ENCODE measurements around the gene ALDH8A1. TPM values are rescaled to one million over a fixed set of nuclear protein-coding genes. Genes with fewer than 3 reads are reported as not detected.

The ALDH8A1 gene
- total and polyA plus RNA-seq, 2 of the 13 experiments (the other 11 are each of a cell fraction or from before 2014, with no cell fraction given), result 1.1 to 3.4 TPM

- H3K4me1 ChIP-seq (ENCODE audit: insufficient read depth, low read length), result no peaks in the 10 kb centered on the region
- ATAC-seq (no peak), DNase-seq (ENCODE audit: low spot score) (no peak), FAIRE-seq (no peak)
- H3K9ac ChIP-seq (ENCODE audit: insufficient read depth, low read depth, low read length), result no peak overlapping the region
- no peak overlapping the region for H2AFZ ChIP-seq (ENCODE audit: low read length)
- H3K4me2 ChIP-seq (ENCODE audit: low read depth, low read length), result no peak overlapping the region
- no peak overlapping the region for H3K27ac ChIP-seq (ENCODE audit: extremely low read length, insufficient read depth, low read length)
- POLR2A ChIA-PET, result no interaction called here
- H3K79me2 ChIP-seq (ENCODE audit: insufficient read depth, low read length), result no peaks in the 10 kb centered on the region
- BruUV-seq (replicated peaks), result no TSS peak
- no peak for TF ChIP-seq ZNF296 (CRISPR knock-in tag; conservative IDR thresholded peaks at IDR 0.05)
- no peak for TF ChIP-seq TGIF2 (CRISPR knock-in tag; IDR thresholded peaks at IDR 0.05)
- TF ChIP-seq ZBTB39 (CRISPR knock-in tag; IDR thresholded peaks at IDR 0.05), result no peak
- TF ChIP-seq IRX3 (CRISPR knock-in tag; IDR thresholded peaks at IDR 0.05; ENCODE audit: borderline replicate concordance, low read depth), result no peak
- TF ChIP-seq CCDC6 (CRISPR knock-in tag; IDR thresholded peaks at IDR 0.05), result no peak
- H3K36me3 ChIP-seq (replicated peaks in 1 of 2; ENCODE audit: control insufficient read depth in 1 of 2, insufficient read depth in 2 of 2, low read length in 2 of 2), result no peaks in the 10 kb centered on the region
- no peaks in the 10 kb centered on the region for H3K9me3 ChIP-seq (ENCODE audit: low read length)
- no peaks in the 10 kb centered on the region for H4K20me1 ChIP-seq (ENCODE audit: insufficient read depth, low read length)
- intact Hi-C loops (cut with micrococcal nuclease; ENCODE audit: unreplicated experiment) (no loop called here), in situ Hi-C loops (cut with HindIII; ENCODE audit: extremely low pct_ligation_motif_present, low pct_unique_long_range_greater_than_20kb) (no loop called here)
- no peaks in the 10 kb centered on the region; a peak in 1 of 5 replicates for H3K27me3 ChIP-seq (ENCODE audit: control insufficient read depth in 1 of 2, insufficient read depth in 2 of 2, low read length in 2 of 2)
- no peak overlapping the region for H3K4me3 ChIP-seq (replicated peaks in 1 of 3; ENCODE audit: insufficient read depth in 1 of 3, low read depth in 2 of 3, low read length in 3 of 3)
- 68% methylated on average over 1 of the region's 1 CpG for WGBS (ENCODE audit: low lambda C conversion rate)
- CTCF ChIA-PET (ENCODE audit: low intra/inter-chr PET ratio, low total read pairs), result no interaction called here
Observed at GRCh38 chr6:134911547-134911946, 38.4 kb downstream of the ALDH8A1 start.

- BruUV-seq (replicated peaks), result no TSS peak
- Histone ChIP-seq H3K4me2 (ENCODE audit: low read depth, low read length) (no peak overlapping the region), H2AFZ (ENCODE audit: low read length) (no peak overlapping the region), H4K20me1 (ENCODE audit: insufficient read depth, low read length) (no peaks in the 10 kb centered on the region), H3K4me1 (ENCODE audit: insufficient read depth, low read length) (no peaks in the 10 kb centered on the region), H3K27me3 (ENCODE audit: control insufficient read depth in 1 of 2, insufficient read depth in 2 of 2, low read length in 2 of 2) (no peaks in the 10 kb centered on the region; a peak in 1 of 5 replicates), H3K9me3 (ENCODE audit: low read length) (no peaks in the 10 kb centered on the region), H3K4me3 (replicated peaks in 1 of 3; ENCODE audit: insufficient read depth in 1 of 3, low read depth in 2 of 3, low read length in 3 of 3) (no peak overlapping the region), H3K79me2 (ENCODE audit: insufficient read depth, low read length) (no peaks in the 10 kb centered on the region), H3K36me3 (replicated peaks in 1 of 2; ENCODE audit: control insufficient read depth in 1 of 2, insufficient read depth in 2 of 2, low read length in 2 of 2) (no peaks in the 10 kb centered on the region), H3K9ac (ENCODE audit: insufficient read depth, low read depth, low read length) (no peak overlapping the region), H3K27ac (ENCODE audit: extremely low read length, insufficient read depth, low read length) (no peak overlapping the region)
- intact Hi-C loops (cut with micrococcal nuclease; ENCODE audit: unreplicated experiment), result no loop called here
- WGBS (ENCODE audit: low lambda C conversion rate), result 69% methylated on average over 1 of the region's 1 CpG
- TF ChIP-seq CBFB (CRISPR knock-in tag; IDR thresholded peaks at IDR 0.05) (no peak), SAFB2 (CRISPR knock-in tag; IDR thresholded peaks at IDR 0.05; ENCODE audit: borderline replicate concordance, low read depth) (no peak), MAFK (conservative IDR thresholded peaks at IDR 0.05 in 1 of 2, IDR thresholded peaks at IDR 0.05 in 1 of 2; ENCODE audit: low read length in 2 of 2) (peak; percentile 49 to 71; a peak in 3 of 4 replicates), ESRRA (CRISPR knock-in tag; IDR thresholded peaks at IDR 0.05; ENCODE audit: low read depth) (no peak), ARNT (IDR thresholded peaks at IDR 0.05) (no peak), SRSF9 (IDR thresholded peaks at IDR 0.05; ENCODE audit: borderline replicate concordance, insufficient read depth, low read depth, low read length, poor library complexity, severe bottlenecking) (no peak), MAFF (IDR thresholded peaks at IDR 0.05; ENCODE audit: low read depth, low read length) (peak; percentile 60), FOXK1 (CRISPR knock-in tag; IDR thresholded peaks at IDR 0.05; ENCODE audit: borderline replicate concordance, low read depth) (no peak), NFYB (CRISPR knock-in tag; IDR thresholded peaks at IDR 0.05) (no peak), SP2 (CRISPR knock-in tag; IDR thresholded peaks at IDR 0.05) (no peak)
- in situ Hi-C loops (cut with HindIII; ENCODE audit: extremely low pct_ligation_motif_present, low pct_unique_long_range_greater_than_20kb), result no loop called here
- FAIRE-seq, result no peak
- CTCF ChIA-PET (ENCODE audit: low intra/inter-chr PET ratio, low total read pairs), result no interaction called here
- POLR2A ChIA-PET, result no interaction called here
- no peak for ATAC-seq
- no peak for DNase-seq (ENCODE audit: low spot score)
Observed at GRCh38 chr6:134910593-134910935, 39.3 kb downstream of the ALDH8A1 start.

All from HepG2 (cell line).